Activated B cell treated with CpG ODN at 0.5 μM for 24 hours (primary cell): Measurements from ENCODE around the gene DACH2. TPM values are rescaled to one million over a fixed set of nuclear protein-coding genes. Genes with fewer than 3 reads are reported as not detected.

Experiments
- ATAC-seq: fragments of 200-7000 bp; cut with Tn5 transposase; one replicate; pipeline ENCODE4 v1.10.0; 2021; ENCODE audit warnings: low read depth, mild to moderate bottlenecking, moderate library complexity
- CTCF ChIA-PET: fragments of 350-600 bp; sonication (Branson Sonifier 250); formaldehyde crosslinking; loops from one replicate; lab custom pipeline; 2021; ENCODE audit warnings: antibody characterized with exemption; lab: Charles Lee
- POLR2A ChIA-PET: fragments of 350-600 bp; sonication (Branson Sonifier 250); formaldehyde crosslinking; loops from one replicate; lab custom pipeline; 2021; ENCODE audit warnings: antibody characterized with exemption; lab: Charles Lee
- DNase-seq: peaks from one replicate; pipeline ENCODE4 v3.0.0; 2022
- H3K27ac Mint-ChIP-seq: one replicate; pipeline ENCODE4 v1.8.0; 2020; ENCODE audit warnings: mixed read lengths
- H3K27me3 Mint-ChIP-seq: one replicate; pipeline ENCODE4 v1.8.0; 2021; ENCODE audit warnings: mixed read lengths
- H3K36me3 Mint-ChIP-seq: one replicate; pipeline ENCODE4 v1.8.0; 2021; ENCODE audit warnings: low read depth, mixed read lengths
- H3K4me1 Mint-ChIP-seq: one replicate; pipeline ENCODE4 v1.8.0; 2021; ENCODE audit warnings: mixed read lengths
- H3K4me3 Mint-ChIP-seq: one replicate; pipeline ENCODE4 v1.8.0; 2020; ENCODE audit warnings: mild to moderate bottlenecking, mixed read lengths
- H3K9me3 Mint-ChIP-seq: one replicate; pipeline ENCODE4 v1.8.0; 2020; ENCODE audit warnings: mixed read lengths
- CTCF ChIP-seq: fragments of 200-600 bp; IDR thresholded peaks from one replicate; pipeline ENCODE4 v1.8.0; 2022; ENCODE audit warnings: antibody characterized with exemption, mild to moderate bottlenecking
- intact Hi-C: fragments of 100-400 bp; cut with micrococcal nuclease; formaldehyde crosslinking; loops from one replicate; pipeline ENCODE4 v1.15.1; 2024
- total RNA-seq: library from RNA; stranded (reverse); gene quantifications from 2 replicates; pipeline ENCODE4 v1.2.3, GENCODE V29; 2022

The DACH2 gene
- total RNA-seq, 1 donor from 2014 or later, result not detected

GRCh38 chrX:86237482-86237881 lies 89.2 kb downstream of the DACH2 start:
- peaks cover 3% of the 10 kb centered on the region for H3K9me3 Mint-ChIP-seq
- H3K27ac Mint-ChIP-seq, result no peak overlapping the region
- H3K4me1 Mint-ChIP-seq, result no peaks in the 10 kb centered on the region
- H3K36me3 Mint-ChIP-seq, result no peaks in the 10 kb centered on the region
- no peak overlapping the region for H3K4me3 Mint-ChIP-seq
- ChIA-PET POLR2A (no interaction called here), CTCF (no interaction called here)
- TF ChIP-seq CTCF, result no peak
- ATAC-seq (no peak), DNase-seq (no peak)
- no peaks in the 10 kb centered on the region for H3K27me3 Mint-ChIP-seq
- intact Hi-C loops, result no loop called here

- Mint-ChIP-seq H3K4me3 (no peak overlapping the region), H3K27ac (no peak overlapping the region), H3K27me3 (no peaks in the 10 kb centered on the region), H3K9me3 (peaks cover 4% of the 10 kb centered on the region), H3K4me1 (no peaks in the 10 kb centered on the region), H3K36me3 (no peaks in the 10 kb centered on the region)
- DNase-seq (no peak), ATAC-seq (no peak)
- no peak for TF ChIP-seq CTCF
- ChIA-PET CTCF (no interaction called here), POLR2A (no interaction called here)
- intact Hi-C loops, result no loop called here
These were observed 93.3 kb downstream of the DACH2 start for GRCh38 chrX:86241547-86241946.

- no peaks in the 10 kb centered on the region for H3K36me3 Mint-ChIP-seq
- H3K9me3 Mint-ChIP-seq, result no peaks in the 10 kb centered on the region
- no peaks in the 10 kb centered on the region for H3K4me1 Mint-ChIP-seq
- ChIA-PET CTCF (no interaction called here), POLR2A (no interaction called here)
- no peaks in the 10 kb centered on the region for H3K27me3 Mint-ChIP-seq
- intact Hi-C loops, result no loop called here
- ATAC-seq, result no peak
- DNase-seq, result no peak
- H3K27ac Mint-ChIP-seq, result no peak overlapping the region
- H3K4me3 Mint-ChIP-seq, result no peak overlapping the region
- TF ChIP-seq CTCF, result no peak
These were observed 115.3 kb downstream of the DACH2 start for GRCh38 chrX:86263526-86263925.

- Mint-ChIP-seq H3K27me3 (no peaks in the 10 kb centered on the region), H3K4me3 (no peak overlapping the region), H3K9me3 (no peaks in the 10 kb centered on the region), H3K27ac (no peak overlapping the region), H3K36me3 (no peaks in the 10 kb centered on the region), H3K4me1 (no peaks in the 10 kb centered on the region)
- no peak for TF ChIP-seq CTCF
- DNase-seq, result no peak
- ATAC-seq, result no peak
- intact Hi-C loops, result no loop called here
- ChIA-PET POLR2A (no interaction called here), CTCF (no interaction called here)
These were observed 147.0 kb downstream of the DACH2 start for GRCh38 chrX:86295293-86295692.

GRCh38 chrX:86322913-86323312 lies 174.7 kb downstream of the DACH2 start:
- intact Hi-C loops, result no loop called here
- no peak overlapping the region for H3K27ac Mint-ChIP-seq
- ChIA-PET POLR2A (no interaction called here), CTCF (no interaction called here)
- no peaks in the 10 kb centered on the region for H3K27me3 Mint-ChIP-seq
- peaks cover 12% of the 10 kb centered on the region for H3K9me3 Mint-ChIP-seq
- ATAC-seq (no peak), DNase-seq (no peak)
- TF ChIP-seq CTCF, result no peak
- no peaks in the 10 kb centered on the region for H3K36me3 Mint-ChIP-seq
- no peaks in the 10 kb centered on the region for H3K4me1 Mint-ChIP-seq
- H3K4me3 Mint-ChIP-seq, result no peak overlapping the region
